ENCODE measurements around the gene COQ9.

DNA sequence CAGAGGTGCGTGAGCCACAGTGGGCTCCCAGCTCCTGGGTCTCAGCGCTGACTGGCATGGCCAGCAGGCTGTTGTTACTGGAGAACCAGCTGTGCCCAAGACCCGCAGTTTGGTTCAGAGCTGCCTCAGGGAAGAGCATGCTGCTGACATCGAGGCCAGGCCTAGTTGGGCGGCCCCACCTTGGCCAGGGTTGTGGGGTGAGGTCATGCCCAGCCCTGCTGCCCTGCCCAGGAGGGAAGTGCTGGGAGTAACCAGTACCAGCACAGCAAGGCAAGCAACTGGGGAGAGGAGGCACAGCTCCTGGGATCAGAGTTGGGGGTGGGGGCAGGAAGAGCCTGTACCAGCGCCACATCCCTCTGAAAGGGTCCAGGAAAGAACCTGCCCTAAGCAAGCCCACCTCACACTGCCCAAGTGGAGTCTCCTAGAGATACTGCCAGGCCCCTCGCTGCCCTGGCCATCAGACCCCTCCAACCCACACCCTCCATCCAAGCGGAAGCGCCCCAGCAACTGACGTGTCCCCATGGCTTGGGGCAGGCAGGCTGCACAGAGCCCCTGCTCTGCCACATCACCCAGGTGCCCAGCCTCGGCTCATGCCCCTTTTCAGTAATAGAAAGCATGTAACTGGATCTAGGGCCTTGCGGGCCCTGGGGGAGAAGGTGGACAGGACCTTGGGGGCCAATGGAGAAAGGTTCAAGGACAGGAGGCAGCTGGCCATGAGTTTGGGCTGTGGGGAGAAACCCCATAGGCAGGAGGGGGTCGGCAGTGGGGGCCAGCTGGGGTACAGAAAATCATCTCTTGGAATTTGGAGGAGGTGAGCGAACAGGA lies 38.0 kb downstream of the COQ9 start:
- TF ChIP-seq, protein P1, sequence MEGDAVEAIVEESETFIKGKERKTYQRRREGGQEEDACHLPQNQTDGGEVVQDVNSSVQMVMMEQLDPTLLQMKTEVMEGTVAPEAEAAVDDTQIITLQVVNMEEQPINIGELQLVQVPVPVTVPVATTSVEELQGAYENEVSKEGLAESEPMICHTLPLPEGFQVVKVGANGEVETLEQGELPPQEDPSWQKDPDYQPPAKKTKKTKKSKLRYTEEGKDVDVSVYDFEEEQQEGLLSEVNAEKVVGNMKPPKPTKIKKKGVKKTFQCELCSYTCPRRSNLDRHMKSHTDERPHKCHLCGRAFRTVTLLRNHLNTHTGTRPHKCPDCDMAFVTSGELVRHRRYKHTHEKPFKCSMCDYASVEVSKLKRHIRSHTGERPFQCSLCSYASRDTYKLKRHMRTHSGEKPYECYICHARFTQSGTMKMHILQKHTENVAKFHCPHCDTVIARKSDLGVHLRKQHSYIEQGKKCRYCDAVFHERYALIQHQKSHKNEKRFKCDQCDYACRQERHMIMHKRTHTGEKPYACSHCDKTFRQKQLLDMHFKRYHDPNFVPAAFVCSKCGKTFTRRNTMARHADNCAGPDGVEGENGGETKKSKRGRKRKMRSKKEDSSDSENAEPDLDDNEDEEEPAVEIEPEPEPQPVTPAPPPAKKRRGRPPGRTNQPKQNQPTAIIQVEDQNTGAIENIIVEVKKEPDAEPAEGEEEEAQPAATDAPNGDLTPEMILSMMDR (conservative IDR thresholded peaks at IDR 0.05; ENCODE audit: low read depth, low read length) = no peak
- no peak for TF ChIP-seq EZH2 (IDR thresholded peaks at IDR 0.05; ENCODE audit: borderline replicate concordance, low read depth, low read length, poor library complexity, severe bottlenecking)

Data from A673 (cell line).